ENCODE data around the gene PNLIPRP2. TPM values are rescaled to one million over a fixed set of nuclear protein-coding genes. Genes with fewer than 3 reads are reported as not detected.

The PNLIPRP2 gene
- total RNA-seq, 1 donor from 2014 or later = 1.6 TPM

DNA sequence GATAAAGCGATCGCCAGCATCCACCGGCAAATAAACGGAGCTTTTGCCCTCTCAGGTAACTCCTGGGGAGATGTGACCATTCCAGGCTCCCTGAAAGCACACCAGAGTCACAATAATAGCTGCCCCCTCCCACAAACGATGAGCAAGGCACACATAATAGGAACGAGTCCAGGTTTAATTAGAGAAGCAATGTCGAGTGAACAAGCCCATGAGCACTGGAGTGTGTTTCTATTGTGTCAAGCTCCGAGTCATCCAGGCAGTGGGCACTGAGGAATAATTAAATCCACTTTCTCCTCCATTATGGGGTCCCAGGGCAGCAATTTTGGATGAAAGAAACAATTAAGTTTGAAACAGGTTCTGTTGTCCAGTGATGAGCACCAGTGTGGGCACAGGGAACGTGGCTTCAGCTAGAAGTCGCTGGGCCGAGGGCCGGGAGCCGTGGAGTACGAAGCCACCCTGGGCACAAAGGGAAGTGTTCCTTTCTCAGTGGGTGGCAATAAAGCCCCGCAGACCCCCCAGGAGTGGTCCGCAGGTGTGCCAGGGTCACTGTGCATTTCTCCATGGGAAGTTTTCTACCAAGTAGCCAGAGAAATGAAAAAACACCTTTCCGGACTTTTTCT lies 12.0 kb downstream of the PNLIPRP2 start:
- H3K4me1 ChIP-seq = peaks cover 28% of the 10 kb centered on the region
- H3K27ac ChIP-seq = no peak overlapping the region
- H3K79me2 ChIP-seq (ENCODE audit: low read depth) = no peaks in the 10 kb centered on the region
- H3K9me3 ChIP-seq (ENCODE audit: low read depth) = no peaks in the 10 kb centered on the region
- no peak overlapping the region for H3K27ac Mint-ChIP-seq
- peaks cover 4% of the 10 kb centered on the region for H3K27me3 Mint-ChIP-seq (ENCODE audit: insufficient read depth, low read depth)
- no peaks in the 10 kb centered on the region for H3K36me3 ChIP-seq
- no peak overlapping the region for H3K9ac ChIP-seq
- H2AFZ ChIP-seq (replicated peaks) = no peak overlapping the region
- H3F3A ChIP-seq (ENCODE audit: low read depth) = peaks cover 7% of the 10 kb centered on the region
- H3K4me3 Mint-ChIP-seq = no peak overlapping the region
- H4K20me1 ChIP-seq (ENCODE audit: low read depth) = no peaks in the 10 kb centered on the region
- H3K36me3 Mint-ChIP-seq = no peaks in the 10 kb centered on the region
- H3K4me3 ChIP-seq = no peak overlapping the region
- TF ChIP-seq CTCF (IDR thresholded peaks at IDR 0.05) = no peak
- no peak for TF ChIP-seq EZH2 (IDR thresholded peaks at IDR 0.05)
- TF ChIP-seq EZH2phosphoT487 (IDR thresholded peaks at IDR 0.05) = no peak
- H3K4me2 ChIP-seq = peak overlapping the region; percentile 41
- H3K4me1 Mint-ChIP-seq = peaks cover 16% of the 10 kb centered on the region
- DNase-seq (ENCODE audit: low spot score) = peak; percentile 41
- no peaks in the 10 kb centered on the region for H3K9me3 Mint-ChIP-seq
- peaks cover 5% of the 10 kb centered on the region for H3K27me3 ChIP-seq

- DNase-seq (ENCODE audit: low spot score) = no peak
- Histone ChIP-seq H3K27ac (no peak overlapping the region), H3K4me3 (no peak overlapping the region), H3F3A (ENCODE audit: low read depth) (peaks cover 7% of the 10 kb centered on the region), H2AFZ (replicated peaks) (no peak overlapping the region), H4K20me1 (ENCODE audit: low read depth) (no peaks in the 10 kb centered on the region), H3K9ac (no peak overlapping the region), H3K79me2 (ENCODE audit: low read depth) (no peaks in the 10 kb centered on the region), H3K4me2 (peak overlapping the region; percentile 41), H3K27me3 (no peaks in the 10 kb centered on the region), H3K36me3 (no peaks in the 10 kb centered on the region), H3K4me1 (peaks cover 28% of the 10 kb centered on the region), H3K9me3 (ENCODE audit: low read depth) (no peaks in the 10 kb centered on the region)
- peaks cover 4% of the 10 kb centered on the region for H3K27me3 Mint-ChIP-seq (ENCODE audit: insufficient read depth, low read depth)
- H3K4me1 Mint-ChIP-seq = peaks cover 16% of the 10 kb centered on the region
- H3K27ac Mint-ChIP-seq = no peak overlapping the region
- no peaks in the 10 kb centered on the region for H3K9me3 Mint-ChIP-seq
- H3K4me3 Mint-ChIP-seq = no peak overlapping the region
- H3K36me3 Mint-ChIP-seq = no peaks in the 10 kb centered on the region
- TF ChIP-seq CTCF (IDR thresholded peaks at IDR 0.05) (no peak), EZH2phosphoT487 (IDR thresholded peaks at IDR 0.05) (no peak), EZH2 (IDR thresholded peaks at IDR 0.05) (no peak)
Observed at GRCh38 chr10:116633216-116633600, 12.5 kb downstream of the PNLIPRP2 start.

DNA sequence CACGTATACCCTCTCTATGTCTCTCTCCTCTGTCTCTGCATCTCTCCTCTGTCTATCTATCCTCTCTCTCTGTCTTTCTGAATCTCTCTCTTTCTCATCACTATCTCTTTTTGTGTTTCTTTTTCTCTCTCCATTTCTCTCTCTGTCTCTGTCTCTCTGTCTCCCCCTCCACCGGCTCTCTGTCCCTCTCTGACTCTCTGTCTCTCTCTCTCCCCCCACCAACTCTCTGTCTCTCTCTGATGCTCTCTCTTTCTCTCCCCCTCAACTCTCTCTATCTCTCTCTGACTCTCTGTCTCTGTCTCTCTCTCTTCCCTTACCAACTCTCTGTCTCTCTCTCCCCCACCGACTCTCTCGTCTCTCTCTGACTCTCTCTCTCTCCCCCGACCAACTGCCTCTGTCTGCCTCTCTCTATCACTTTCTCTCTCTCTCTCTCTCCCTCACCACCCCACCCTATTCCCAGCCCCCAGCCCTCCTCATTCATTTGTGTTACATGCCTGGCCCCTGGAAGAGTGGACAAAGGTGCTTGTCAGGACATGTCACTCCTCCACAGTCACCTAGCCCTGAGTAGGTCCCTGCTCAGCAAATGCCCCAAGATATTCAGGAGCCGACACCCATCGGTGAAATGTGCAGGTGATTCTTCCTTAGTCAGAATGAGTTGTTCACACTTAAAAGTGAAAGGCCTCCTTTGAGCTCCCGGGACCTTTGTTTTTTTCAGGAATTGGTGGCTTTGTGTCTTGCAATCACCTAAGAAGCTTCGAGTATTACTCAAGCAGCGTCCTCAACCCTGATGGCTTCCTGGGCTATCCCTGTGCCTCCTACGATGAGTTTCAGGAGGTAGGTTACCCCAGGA lies 13.6 kb downstream of the PNLIPRP2 start:
- H3K27ac Mint-ChIP-seq = no peak overlapping the region
- no peaks in the 10 kb centered on the region for H3K36me3 ChIP-seq
- H3K4me3 Mint-ChIP-seq = no peak overlapping the region
- H3K4me2 ChIP-seq = no peak overlapping the region
- no peaks in the 10 kb centered on the region for H3K79me2 ChIP-seq (ENCODE audit: low read depth)
- peaks cover 7% of the 10 kb centered on the region for H3F3A ChIP-seq (ENCODE audit: low read depth)
- H3K9me3 ChIP-seq (ENCODE audit: low read depth) = no peaks in the 10 kb centered on the region
- no peaks in the 10 kb centered on the region for H3K36me3 Mint-ChIP-seq
- no peak overlapping the region for H3K9ac ChIP-seq
- H4K20me1 ChIP-seq (ENCODE audit: low read depth) = no peaks in the 10 kb centered on the region
- H3K4me3 ChIP-seq = no peak overlapping the region
- DNase-seq (ENCODE audit: low spot score) = no peak
- H3K9me3 Mint-ChIP-seq = no peaks in the 10 kb centered on the region
- peaks cover 13% of the 10 kb centered on the region for H3K4me1 Mint-ChIP-seq
- peaks cover 4% of the 10 kb centered on the region for H3K27me3 Mint-ChIP-seq (ENCODE audit: insufficient read depth, low read depth)
- no peak overlapping the region for H3K27ac ChIP-seq
- no peaks in the 10 kb centered on the region for H3K27me3 ChIP-seq
- peaks cover 23% of the 10 kb centered on the region for H3K4me1 ChIP-seq
- TF ChIP-seq EZH2 (IDR thresholded peaks at IDR 0.05) (no peak), CTCF (IDR thresholded peaks at IDR 0.05) (no peak), EZH2phosphoT487 (IDR thresholded peaks at IDR 0.05) (no peak)
- H2AFZ ChIP-seq (replicated peaks) = peak overlapping the region; percentile 89
